Activated CD4-positive, CD25-positive, alpha-beta regulatory T cell treated with anti-CD3 and anti-CD28 coated beads, Interleukin-2, amount 50 U/mL, for 24 hours (primary cell): Measurements from ENCODE around the gene FCN2.
A peak's percentile ranks its signal among the peaks of the same experiment; 100 is the strongest.

Source experiments
- ATAC-seq, 2 donors: fragments of 150-1000 bp; cut with Tn5 transposase; one replicate each; pipeline ENCODE4 v1.10.0; 2021; ENCODE audit warnings: mild to moderate bottlenecking in 1 of 2, moderate library complexity in 1 of 2

FCN2 gene

DNA sequence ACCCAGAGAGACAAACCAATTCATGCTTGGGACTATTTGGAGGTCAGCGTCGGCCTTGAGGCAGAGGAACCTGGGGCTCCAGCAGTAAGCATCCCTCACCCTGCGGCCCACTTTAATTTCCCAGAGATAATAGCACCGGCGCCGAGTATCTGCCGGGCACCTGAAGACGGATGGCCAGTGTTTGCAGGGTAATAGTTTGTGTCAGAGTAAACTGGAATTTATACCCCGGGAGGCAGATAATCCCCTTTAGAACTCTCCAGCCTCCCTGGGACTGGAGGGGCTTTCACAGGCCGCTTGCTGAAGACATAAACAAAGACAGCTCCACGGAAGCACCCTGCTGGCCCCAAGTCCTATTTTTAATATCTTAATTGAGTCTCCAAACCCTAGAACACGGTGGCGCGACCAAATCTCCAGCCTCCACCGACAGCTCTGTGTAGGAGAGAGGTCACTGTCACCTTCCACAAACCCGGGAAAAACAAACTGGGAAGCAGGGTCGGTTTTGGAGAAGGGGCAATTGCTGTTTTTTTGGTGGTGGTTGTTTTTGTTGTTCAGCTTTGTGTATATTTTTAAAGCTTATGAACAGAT lies 54.5 kb downstream of the FCN2 start:
- ATAC-seq = no peak

DNA sequence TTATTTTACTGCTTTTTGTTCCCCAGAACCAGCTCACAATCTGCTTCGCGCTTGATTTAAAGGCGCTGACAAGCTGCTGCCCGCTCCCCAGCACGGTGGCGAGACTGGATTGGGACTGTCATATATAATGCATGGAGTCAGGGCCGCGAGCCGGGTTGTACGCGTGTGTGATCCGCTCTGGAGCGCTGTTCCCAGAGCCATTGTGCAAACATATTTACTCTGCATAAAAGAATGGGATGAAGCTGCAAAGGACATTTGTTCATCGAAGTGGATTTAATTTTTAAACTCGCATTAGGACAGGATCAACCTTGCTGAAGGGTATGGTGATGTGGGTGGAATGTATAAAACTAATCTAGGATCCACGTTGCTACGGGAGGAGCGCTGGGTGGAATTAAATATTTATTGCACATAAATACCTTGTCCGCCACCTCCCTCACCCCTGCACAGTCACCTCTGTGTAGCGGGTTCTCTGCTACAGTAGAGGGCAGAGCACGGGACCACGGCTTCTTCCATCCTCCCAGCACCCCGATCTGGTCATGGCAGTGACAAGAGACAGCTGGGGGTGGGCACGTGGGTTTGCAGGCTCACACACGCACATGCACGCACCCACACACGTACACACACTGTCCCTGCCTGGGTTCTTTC lies 55.2 kb downstream of the FCN2 start:
- ATAC-seq = no peak

DNA sequence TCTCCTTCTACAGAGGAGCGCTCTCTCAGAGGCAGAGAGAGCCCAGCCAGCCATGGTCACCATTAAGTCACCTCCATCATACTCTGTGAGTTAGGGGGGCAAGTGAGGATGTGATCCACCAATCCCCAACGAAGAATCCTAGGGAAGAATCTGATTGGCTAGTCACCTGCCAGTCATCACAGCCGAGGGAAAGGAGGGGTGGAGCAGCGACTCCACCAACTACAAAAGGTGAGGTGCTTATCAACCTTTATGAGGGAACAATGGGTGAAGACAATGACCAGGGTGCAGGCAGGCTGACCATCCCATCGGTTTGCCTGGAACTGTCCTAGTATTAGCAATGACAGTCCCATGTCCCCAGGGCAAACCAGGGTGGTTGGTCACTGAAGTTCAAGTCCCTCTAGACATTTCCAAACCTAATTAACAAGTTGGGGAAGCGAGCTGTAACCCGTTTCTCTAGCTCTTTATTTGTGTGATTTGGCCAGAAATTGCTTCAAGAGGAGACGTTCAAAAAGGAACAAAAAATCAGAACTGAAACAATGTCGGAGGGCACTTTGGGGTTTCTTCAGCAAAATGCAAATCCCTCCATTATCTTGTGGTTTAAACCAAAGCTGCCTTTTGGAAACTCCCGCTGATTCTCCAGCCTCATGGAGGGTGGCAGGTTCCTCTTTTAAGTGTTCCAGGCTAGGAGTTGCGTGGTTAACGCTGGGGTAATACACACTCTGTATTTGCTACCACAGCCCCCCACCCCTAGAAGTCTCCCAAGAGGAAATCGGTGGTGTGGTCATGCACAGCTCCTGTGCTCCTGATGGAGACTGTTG lies 55.9 kb downstream of the FCN2 start:
- ATAC-seq = peak in 1 of 2 donors; percentile 23
